Activated T-cell treated with anti-CD3 and anti-CD28 coated beads, Interleukin-2, amount 50 U/mL, for 24 hours (primary cell): ENCODE data around the gene B3GALT2.

ENCODE experiments used
- DNase-seq: peaks from one replicate; pipeline ENCODE4 v3.0.0-alpha.2; 2020
- H3K27ac Mint-ChIP-seq: 2 replicates; pipeline ENCODE4 v1.8.0; 2020; ENCODE audit warnings: mild to moderate bottlenecking, mixed read lengths
- H3K27me3 Mint-ChIP-seq: 2 replicates; pipeline ENCODE4 v1.8.0; 2020; ENCODE audit warnings: mixed read lengths
- H3K36me3 Mint-ChIP-seq: 2 replicates; pipeline ENCODE4 v1.8.0; 2020; ENCODE audit warnings: low read depth, mixed read lengths
- H3K4me1 Mint-ChIP-seq: 2 replicates; pipeline ENCODE4 v1.8.0; 2020; ENCODE audit warnings: low read depth, mixed read lengths
- H3K4me3 Mint-ChIP-seq: 2 replicates; pipeline ENCODE4 v1.8.0; 2020; ENCODE audit warnings: mild to moderate bottlenecking, moderate library complexity, mixed read lengths
- H3K9me3 Mint-ChIP-seq: 2 replicates; pipeline ENCODE4 v1.8.0; 2020; ENCODE audit warnings: mixed read lengths

B3GALT2 gene

GRCh38 chr1:193144999-193145398, 41.4 kb downstream of the B3GALT2 start:
- peaks cover 78% of the 10 kb centered on the region for H3K36me3 Mint-ChIP-seq
- H3K4me3 Mint-ChIP-seq, result no peak overlapping the region
- no peak for DNase-seq
- H3K27ac Mint-ChIP-seq, result no peak overlapping the region
- H3K27me3 Mint-ChIP-seq, result no peaks in the 10 kb centered on the region
- H3K4me1 Mint-ChIP-seq, result peaks cover 24% of the 10 kb centered on the region
- H3K9me3 Mint-ChIP-seq, result no peaks in the 10 kb centered on the region

- no peak overlapping the region for H3K27ac Mint-ChIP-seq
- H3K36me3 Mint-ChIP-seq, result peaks cover 80% of the 10 kb centered on the region
- DNase-seq, result no peak
- no peaks in the 10 kb centered on the region for H3K27me3 Mint-ChIP-seq
- H3K9me3 Mint-ChIP-seq, result no peaks in the 10 kb centered on the region
- H3K4me3 Mint-ChIP-seq, result no peak overlapping the region
- H3K4me1 Mint-ChIP-seq, result peaks cover 27% of the 10 kb centered on the region
Measured at GRCh38 chr1:193144361-193144938, 42.0 kb downstream of the B3GALT2 start.

DNA sequence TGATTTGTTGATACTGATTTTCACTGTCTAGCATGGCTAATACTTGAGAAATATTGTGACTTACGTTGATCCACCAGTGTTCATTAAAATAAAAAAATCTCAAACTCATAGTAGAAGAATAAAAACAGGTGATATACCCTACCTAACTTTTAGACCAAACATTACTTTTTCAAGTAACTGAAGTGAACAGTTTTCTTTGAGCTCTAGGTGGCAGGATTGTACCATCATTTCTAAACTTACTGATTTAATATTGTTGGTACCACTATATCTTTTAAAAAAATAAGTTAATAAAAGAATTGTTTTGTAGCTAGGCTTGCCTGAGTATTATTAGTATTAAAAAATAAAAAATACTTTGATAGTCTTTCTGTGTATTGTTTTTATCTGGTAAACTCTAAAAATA, 43.1 kb downstream of the B3GALT2 start:
- Mint-ChIP-seq H3K4me1 (peaks cover 29% of the 10 kb centered on the region), H3K36me3 (peaks cover 83% of the 10 kb centered on the region), H3K27ac (no peak overlapping the region), H3K4me3 (no peak overlapping the region), H3K27me3 (no peaks in the 10 kb centered on the region), H3K9me3 (no peaks in the 10 kb centered on the region)
- DNase-seq, result no peak

DNA sequence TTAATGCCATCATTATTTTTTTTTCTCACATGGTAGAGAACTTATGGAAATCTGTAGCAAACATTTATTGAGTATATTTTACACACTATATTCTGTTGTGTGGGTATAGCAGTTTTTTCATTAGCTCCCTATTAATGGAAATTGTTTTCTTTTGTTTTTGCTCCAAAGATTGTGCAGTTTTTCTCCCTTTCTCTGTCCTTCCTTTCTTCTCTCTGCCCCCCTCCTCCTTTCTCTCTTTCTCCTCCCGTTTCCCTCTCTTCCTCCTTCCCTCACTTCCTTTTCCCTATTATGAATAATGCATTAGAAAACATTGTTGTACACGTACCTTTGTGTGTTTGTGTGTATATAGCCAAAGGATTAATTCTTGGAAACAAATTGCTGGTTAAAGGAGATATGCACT, 44.0 kb downstream of the B3GALT2 start:
- no peaks in the 10 kb centered on the region for H3K27me3 Mint-ChIP-seq
- no peak overlapping the region for H3K4me3 Mint-ChIP-seq
- DNase-seq, result no peak
- no peaks in the 10 kb centered on the region for H3K9me3 Mint-ChIP-seq
- peaks cover 83% of the 10 kb centered on the region for H3K36me3 Mint-ChIP-seq
- no peak overlapping the region for H3K27ac Mint-ChIP-seq
- H3K4me1 Mint-ChIP-seq, result peaks cover 32% of the 10 kb centered on the region

DNA sequence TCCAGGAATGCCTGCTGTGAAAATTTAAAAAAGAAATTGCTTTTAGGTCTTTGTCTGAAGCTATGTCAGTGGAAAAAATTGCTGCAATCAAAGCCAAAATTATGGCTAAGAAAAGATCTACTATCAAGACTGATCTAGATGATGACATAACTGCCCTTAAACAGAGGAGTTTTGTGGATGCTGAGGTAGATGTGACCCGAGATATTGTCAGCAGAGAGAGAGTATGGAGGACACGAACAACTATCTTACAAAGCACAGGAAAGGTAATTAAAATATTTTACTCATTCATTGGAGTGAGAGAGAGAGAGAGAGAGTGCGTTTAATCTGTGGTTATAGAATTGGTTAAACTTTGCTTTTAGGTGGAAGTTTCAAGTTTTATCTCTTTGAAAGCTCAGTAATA, 44.6 kb downstream of the B3GALT2 start:
- H3K4me1 Mint-ChIP-seq, result peaks cover 35% of the 10 kb centered on the region
- no peak for DNase-seq
- peak overlapping the region; percentile 16 for H3K27ac Mint-ChIP-seq
- H3K27me3 Mint-ChIP-seq, result no peaks in the 10 kb centered on the region
- H3K4me3 Mint-ChIP-seq, result no peak overlapping the region
- peaks cover 83% of the 10 kb centered on the region for H3K36me3 Mint-ChIP-seq
- no peaks in the 10 kb centered on the region for H3K9me3 Mint-ChIP-seq

DNA sequence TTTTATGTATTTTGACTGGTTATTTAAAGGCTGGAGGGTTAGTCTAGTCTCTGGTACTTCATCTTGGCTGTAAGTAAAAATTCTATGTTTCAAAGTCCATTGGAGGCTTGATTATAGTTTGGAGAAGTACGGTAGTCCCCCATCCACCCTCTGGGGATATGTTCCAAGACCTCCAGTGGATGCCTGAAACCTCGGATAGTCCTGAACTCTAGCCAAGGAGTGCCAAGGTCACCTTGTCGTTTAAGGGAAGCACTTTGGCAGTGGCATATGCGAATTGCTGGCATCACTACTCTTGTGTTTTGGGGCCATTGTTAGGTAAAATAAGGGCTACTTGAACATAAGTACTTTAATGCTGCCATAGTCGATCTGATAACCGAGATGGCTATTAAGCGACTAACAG, 46.2 kb downstream of the B3GALT2 start:
- Mint-ChIP-seq H3K36me3 (peaks cover 86% of the 10 kb centered on the region), H3K4me3 (no peak overlapping the region), H3K4me1 (peaks cover 38% of the 10 kb centered on the region), H3K27me3 (no peaks in the 10 kb centered on the region), H3K27ac (peak overlapping the region; percentile 2), H3K9me3 (no peaks in the 10 kb centered on the region)
- DNase-seq, result no peak

GRCh38 chr1:193131266-193131860, 55.0 kb downstream of the B3GALT2 start:
- Mint-ChIP-seq H3K36me3 (peaks cover 82% of the 10 kb centered on the region), H3K27me3 (no peaks in the 10 kb centered on the region), H3K4me3 (no peak overlapping the region), H3K27ac (peak overlapping the region; percentile 30), H3K4me1 (peaks cover 43% of the 10 kb centered on the region), H3K9me3 (no peaks in the 10 kb centered on the region)
- DNase-seq, result no peak
